Left cardiac atrium (tissue), 4 donors: ENCODE data around the gene GNG14. TPM values are rescaled to one million over a fixed set of nuclear protein-coding genes. Genes with fewer than 3 reads are reported as not detected.
"Not testable (repeated sequence)": the region's sequence is repeated elsewhere in the genome, so short reads cannot be mapped to it uniquely, and the experiment has no call there.

Source experiments
- ATAC-seq, 2 donors: fragments of 200-7000 bp; cut with Tn5 transposase; one replicate each; pipeline ENCODE4 v1.9.1; 2020; ENCODE audit warnings: mild to moderate bottlenecking in 2 of 2, moderate library complexity in 2 of 2
- DNase-seq: peaks from one replicate; pipeline ENCODE4 v3.0.0-alpha.2; 2020
- intact Hi-C, 2 donors: fragments of 100-400 bp; cut with DNase I; formaldehyde crosslinking; loops; one replicate each; pipeline versions ENCODE4 v1.14.1 to v1.15.1; 2022 to 2023
- long read RNA-seq: library from polyadenylated mRNA; unstranded; transcript quantifications from one replicate; pipeline ENCODE4 v2.0.0, GENCODE V29; 2021
- total RNA-seq, 2 donors: library from RNA; stranded (reverse); fragmentation: NEBNext Ultra II Directional; extraction: Animal tissue kit (Norgen Biotek cat#: 25700); gene quantifications; one replicate each; pipeline ENCODE4 v1.2.1, GENCODE V29; 2021
- donor health status: DM: no; HTN: yes; CAD: no.
- donor health status: DM: no; HTN: yes; CAD: no; lungs with severe emphysema.
- donor health status: DM: yes; HTN: yes; CAD: no.
- donor health status: Dilated cardiomyopathy.

The GNG14 gene
- total RNA-seq: not detected
- long read RNA-seq: 0 reads

DNA sequence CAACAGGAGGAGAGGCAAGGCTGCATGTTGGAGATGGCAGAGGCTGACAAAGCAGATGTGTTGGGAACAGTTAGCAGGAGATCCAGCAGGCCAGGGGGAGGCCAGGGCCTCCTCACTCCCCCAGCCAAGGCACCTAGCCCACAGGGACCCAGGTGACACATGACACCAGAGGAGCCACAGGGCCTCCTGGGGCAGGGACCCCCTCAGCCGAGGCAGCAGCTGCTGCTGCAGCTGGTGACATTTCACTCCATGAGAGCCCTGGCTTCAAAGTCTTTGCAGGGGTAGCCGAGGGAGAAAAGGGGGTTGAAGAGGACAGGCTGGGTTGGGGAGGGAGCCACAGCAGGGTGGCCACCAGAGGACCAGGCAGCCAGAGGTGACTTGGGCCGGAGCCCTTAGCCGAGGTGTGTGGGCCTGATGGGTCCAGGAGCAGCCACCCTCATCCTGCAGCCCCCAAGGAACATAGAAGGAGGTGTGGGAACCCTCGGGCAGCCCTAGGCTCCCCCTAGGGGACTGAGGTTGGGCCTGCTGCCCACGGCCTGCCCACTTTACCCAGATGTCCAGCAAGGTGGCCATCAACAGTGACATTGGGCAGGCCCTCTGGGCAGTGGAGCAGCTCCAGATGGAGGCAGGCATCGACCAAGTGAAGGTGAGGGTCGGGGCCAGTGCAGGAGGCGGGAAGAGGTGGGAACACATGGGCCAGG lies at the start of gene GNG14:
Gene GNG14 (plus strand): TSS at position 503 of the 701 bp plus-strand sequence. CDS start 51 bp downstream, at position 554.
- intact Hi-C loops: no loop called here
- no peak for DNase-seq
- no peak for ATAC-seq

DNA sequence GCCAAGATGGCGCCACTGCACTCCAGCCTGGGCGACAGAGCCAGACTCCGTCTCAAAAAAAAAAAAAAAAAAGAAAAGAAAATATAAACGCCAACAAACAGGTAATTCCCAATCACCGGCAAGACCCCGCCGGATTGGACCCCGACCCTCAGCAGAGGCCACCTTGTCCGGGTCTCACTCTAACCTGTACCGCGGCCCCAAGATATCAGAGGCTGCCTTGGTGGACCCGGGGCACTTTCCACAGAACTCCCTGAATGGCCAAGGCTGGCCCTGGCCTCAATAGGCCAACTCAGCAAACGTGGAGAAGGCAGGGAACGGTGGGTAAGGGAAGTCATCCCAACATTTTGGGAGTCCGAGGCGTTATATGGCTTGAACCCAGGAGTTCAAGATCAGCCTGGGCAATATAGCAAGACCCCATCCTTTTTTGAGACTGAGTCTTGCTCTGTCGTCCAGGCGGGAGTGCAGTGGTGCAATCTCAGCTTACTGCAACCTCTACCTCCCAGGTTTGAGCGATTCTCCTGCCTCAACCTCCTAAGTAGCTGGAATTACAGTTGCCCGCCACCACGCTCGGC lies 49.1 kb upstream of the GNG14 start:
- intact Hi-C loops: no loop called here
- DNase-seq (no peak), ATAC-seq (no peak)

DNA sequence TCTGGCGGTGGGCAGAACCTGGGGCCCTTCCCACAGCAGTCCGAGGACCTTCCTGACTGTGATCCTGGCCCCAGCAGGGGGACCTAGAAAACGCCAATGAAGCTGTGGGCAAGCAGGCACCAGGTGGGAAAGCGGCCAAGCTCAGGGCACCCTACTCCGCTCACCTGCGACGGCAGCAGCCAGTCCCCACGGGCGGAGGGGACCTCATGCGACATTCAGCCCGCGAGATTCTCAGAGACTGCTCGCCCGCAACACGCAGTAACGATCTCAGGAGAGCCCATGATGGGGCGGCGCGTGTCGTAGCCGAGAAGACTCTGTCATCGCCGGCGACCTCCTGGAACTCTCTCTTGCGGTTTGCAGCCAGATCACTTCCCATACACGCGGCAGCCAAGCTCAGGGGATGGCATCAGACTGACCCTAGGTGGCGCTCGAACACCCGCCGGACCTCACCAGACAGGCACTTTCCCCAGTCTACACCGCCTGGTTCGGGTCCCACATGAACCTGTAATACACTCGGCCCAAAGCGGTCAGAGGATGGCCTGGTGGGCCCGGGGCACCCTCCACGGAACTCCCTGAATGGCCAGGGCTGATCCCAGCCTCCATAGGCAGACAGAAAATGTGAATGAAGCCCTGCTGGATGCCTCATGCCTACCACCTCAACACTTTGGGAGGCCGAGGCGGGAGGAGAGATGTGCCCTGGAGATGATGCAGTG lies 47.7 kb upstream of the GNG14 start:
- peak; percentile 92 to 94 for ATAC-seq
- intact Hi-C loops: no loop called here

DNA sequence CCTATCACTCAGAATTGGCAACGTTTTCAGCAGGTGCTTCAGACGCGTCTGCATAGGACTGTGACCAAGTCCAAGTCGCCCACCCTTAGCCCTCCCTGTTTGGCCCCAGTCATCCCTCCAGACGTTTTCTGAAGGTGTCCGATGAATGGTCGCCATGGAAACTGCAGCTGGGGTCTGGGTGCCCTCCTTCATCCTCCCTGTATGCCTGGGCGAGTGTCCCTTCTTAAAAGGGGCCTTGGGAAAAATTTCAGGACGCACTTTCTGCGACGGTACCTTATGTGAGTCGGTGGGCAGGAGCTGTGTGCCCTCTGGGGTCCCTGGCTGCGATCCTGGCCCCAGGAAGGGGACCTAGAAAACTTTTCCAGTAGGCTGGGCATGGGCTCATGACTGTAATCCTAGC lies 46.3 kb upstream of the GNG14 start:
- no peak for ATAC-seq
- DNase-seq: no peak
- intact Hi-C loops: no loop called here

More for the DNA sequence above, 47.7 kb upstream of the GNG14 start:
- DNase-seq: peak; percentile 89

DNA sequence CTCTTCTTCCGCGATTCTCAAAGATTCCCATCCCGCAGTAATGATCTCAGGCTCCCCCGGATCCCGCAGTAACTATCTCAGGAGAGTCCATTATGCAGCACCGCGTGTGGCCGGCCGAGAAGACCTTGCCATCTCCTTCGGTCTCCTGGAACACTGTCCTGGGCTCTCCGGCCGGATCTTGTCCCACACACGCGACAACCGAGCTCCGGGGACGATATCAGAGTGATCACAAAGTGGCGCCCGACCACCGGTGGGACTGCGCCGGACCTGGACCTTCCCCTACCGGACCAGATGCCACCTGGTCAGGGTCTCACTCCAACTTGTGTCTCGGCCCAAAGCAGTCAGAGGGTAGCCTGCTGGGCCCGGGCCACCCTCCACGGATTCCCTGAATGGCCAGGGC lies 45.3 kb upstream of the GNG14 start:
- ATAC-seq (no peak), DNase-seq (no peak)
- intact Hi-C loops: no loop called here

DNA sequence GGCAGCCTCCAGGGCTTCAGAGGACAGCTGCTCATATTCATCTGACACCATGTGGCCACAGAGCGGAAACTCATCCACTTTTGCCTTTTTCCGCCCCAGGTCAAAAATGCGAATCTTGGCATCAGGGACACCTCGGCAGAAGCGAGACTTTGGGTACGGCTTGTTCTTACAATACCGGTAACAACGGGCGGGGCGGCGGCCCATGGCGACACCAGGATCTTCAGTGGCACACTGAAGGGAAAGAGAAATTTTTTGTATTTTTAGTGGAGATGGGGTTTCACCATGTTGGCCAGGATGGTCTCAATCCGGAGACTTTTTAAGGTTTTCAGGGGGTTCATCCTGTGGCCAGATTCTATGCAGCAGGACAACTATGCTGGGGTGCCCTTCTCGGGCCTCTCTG lies 44.1 kb upstream of the GNG14 start:
- ATAC-seq, DNase-seq: not testable (repeated sequence)

DNA sequence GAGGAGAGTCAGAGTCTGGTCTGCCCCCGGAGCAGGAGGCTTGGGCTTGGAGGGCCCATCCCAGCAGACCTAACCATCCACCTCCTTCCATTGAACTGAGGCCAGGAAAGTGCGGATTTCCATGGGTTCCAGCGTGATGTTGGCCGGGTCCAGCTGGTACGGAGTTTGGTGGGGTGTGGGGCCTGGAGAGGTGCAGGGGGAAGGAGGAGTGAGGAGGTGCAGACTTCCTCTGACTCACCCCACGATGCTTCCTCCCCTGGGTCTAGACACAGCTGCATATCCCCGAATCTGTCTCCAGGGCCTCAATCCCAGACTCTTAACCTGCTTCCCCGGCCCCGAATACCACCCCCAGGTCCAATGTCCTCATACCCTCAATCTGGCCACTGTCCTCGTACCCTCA lies 41.2 kb upstream of the GNG14 start:
- intact Hi-C loops: no loop called here
- ATAC-seq (no peak), DNase-seq (no peak)

More for the DNA sequence above, 44.1 kb upstream of the GNG14 start:
- intact Hi-C loops: not testable (repeated sequence)

DNA sequence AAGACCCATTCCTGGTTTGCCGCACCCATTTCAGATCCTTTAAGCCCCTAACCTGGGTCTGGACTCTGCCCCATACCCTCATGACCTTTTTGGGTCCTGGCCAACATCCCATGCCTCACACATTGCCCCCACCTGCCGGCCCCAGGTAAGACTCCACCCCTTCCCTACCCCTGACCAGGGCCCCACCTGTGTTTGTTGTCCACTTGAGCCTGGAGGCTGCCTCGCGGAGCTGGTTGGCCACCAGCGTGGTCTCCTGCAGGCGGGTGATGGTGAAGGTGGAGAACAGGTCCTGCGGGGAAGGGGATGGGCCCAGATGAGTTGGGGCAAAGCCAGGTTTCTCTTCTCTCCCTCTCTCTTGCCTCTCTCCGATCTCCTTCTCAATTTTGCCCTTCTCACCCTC lies 40.8 kb upstream of the GNG14 start:
- DNase-seq (no peak), ATAC-seq (no peak)
- intact Hi-C loops: no loop called here

DNA sequence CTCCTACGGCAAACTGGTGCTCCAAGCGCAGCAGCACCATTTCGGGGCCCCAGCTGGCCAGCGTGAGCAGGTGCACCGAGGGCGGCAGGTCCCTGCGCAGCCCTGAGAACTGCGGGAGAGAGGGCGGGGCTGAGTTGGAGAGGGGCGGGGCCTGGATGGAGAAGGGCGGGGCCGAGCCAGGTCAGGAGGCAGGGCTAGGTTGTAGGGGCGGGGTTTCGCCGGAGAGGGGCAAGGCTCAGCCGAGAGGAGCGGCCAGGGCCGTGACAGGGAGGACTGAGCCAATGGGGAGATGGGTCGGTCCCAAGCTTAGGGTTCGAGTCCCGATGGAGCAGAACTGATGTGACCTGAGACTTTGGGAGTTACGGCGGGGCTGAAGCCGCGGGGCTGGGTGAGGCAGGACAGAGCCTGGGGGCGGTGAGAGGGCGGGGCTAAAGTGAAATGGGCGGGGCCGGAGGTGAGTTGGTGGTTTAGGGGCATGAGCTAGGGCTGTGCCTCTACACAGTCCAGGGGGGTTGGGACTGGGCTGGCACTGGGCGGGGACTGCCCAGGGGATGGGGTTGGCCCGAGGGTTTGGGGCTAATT lies 40.2 kb upstream of the GNG14 start:
- DNase-seq (peak; percentile 75), ATAC-seq (peak; percentile 95)
- intact Hi-C loops: no loop called here

DNA sequence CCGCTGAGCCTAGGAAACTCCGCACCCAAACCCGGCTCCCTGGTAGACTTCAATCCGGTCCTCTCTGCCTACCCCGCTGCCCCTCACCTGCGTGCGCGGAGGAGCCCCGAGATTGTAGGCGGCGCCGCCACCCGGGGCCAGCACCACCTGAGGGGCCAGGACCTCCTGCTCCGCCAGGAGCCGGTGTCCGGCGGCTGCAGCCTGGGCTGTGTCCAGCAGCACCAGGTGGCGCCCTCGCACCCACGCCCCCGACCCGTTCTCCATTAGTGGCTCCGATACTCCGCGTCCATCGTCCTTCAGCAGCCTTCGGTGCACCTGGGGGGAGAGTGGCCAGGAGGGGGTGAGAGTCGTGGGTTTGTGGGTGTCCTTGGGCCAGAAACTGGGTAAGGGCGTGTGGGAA lies 39.7 kb upstream of the GNG14 start:
- DNase-seq (no peak), ATAC-seq (peak; percentile 61 to 72)
- intact Hi-C loops: no loop called here

DNA sequence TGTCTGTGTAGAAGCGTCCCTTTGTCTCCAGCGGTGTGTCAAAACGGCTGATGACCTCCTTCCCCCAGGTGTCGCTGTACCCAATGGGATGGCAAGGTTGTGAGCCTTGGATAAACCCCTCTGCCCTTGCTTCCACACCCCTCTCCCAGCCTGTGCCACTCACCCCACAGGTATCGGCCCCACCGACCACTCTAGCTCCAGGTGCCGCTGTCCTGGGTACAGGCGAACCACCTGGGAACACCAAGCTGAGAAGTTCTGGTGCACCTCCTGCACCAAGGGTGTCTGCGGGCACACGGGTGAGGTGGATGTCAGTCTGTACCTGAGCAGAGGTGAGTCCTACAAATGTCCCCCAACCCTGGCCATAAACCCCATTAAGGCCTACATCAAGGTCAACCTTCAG lies 37.9 kb upstream of the GNG14 start:
- DNase-seq (no peak), ATAC-seq (no peak)
- intact Hi-C loops: no loop called here

DNA sequence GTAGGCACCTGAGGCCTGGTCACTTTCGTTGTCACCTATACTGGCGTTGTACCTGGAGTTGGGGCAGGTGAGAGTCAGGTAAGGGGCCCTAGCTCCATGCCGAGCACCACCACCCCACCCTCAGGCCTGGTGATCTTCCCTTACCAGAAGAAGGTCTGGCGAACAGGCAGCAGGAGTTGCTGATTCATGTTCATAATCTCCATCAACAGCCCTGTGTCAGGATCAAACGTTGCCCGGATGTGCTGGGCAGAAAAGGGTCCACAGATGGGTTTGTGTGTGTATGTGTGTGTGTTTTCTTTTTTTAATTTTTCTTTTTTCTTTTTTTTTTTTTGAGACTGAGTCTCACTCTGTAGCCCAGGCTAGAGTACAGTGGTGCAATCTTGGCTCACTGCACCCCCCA lies 35.6 kb upstream of the GNG14 start:
- intact Hi-C loops: no loop called here
- DNase-seq (no peak), ATAC-seq (no peak)

DNA sequence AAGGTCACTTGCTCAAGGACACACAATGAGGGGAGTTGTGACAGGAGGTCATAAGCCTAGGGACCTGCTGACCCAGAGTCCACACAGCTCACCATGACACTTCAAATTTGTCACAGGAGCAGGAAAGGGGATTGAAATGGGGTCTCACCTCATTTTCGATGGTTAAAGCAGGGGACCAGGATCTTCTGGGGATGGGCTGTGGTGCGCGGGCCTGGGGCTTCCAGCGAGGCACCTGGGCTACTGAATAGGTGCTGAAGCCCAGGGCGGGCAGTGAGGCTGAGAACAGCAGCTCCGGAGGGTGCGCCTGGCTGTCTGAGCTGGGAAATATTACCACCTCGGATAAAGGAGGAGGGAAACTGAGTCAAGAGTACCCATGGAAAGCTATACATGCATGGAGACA lies 32.3 kb upstream of the GNG14 start:
- ATAC-seq: no peak
- DNase-seq: no peak
- intact Hi-C loops: no loop called here

DNA sequence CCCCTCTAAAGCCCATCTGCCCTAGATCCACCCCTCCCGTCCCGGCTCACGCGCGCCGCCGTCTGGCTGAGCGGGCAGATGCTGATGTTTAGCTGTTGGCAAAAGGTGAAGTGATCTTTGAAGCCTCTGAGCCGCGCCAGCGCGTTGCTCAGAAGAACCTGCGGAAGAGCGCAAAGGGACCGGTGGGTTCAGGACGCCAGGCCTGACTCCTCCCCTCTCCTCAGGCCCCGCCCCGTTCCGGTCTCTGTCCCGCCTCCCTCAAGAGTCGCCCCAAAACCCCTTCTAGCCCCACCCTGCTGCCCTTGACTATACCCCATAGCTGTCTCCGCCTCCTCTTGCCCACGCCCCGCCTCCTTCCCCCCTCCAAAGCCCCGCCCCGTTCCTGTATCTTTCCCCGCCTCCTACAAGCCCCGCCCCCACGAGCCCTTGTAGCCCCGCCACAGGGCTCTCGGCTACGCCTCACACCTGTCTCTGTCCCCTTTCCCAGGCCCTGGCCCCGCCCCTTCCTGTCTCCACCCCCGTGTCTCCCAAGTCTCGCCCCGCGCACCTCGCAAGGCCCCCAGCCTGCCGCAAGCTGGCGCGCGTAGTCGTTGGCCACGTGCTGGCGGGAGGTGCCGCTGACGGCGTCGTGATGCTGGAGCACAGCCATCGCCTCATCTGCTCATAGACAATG lies 30.8 kb upstream of the GNG14 start:
- DNase-seq: no peak
- peak; percentile 12 to 56 for ATAC-seq
- intact Hi-C loops: no loop called here

DNA sequence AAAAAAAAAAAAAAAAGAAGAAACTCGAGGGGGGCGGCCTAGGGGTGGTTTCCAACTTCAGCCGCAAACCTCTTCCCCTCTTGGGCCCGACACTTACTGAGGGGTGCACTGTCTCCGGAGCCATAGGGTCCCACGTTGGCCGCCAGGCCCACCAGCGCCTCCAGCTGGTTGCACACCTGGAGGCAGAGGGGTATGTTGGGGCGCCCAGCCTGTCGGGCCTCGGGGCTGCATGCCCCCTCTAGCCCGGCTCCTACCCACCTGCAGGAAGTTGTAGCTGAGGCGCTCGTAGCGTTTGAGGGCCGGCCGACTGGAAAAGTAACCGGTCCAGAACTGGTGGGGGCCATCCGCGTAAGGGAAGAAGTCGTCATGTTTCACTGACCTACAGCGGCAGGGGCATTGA lies 29.8 kb upstream of the GNG14 start:
- ATAC-seq (no peak), DNase-seq (no peak)
- intact Hi-C loops: no loop called here

DNA sequence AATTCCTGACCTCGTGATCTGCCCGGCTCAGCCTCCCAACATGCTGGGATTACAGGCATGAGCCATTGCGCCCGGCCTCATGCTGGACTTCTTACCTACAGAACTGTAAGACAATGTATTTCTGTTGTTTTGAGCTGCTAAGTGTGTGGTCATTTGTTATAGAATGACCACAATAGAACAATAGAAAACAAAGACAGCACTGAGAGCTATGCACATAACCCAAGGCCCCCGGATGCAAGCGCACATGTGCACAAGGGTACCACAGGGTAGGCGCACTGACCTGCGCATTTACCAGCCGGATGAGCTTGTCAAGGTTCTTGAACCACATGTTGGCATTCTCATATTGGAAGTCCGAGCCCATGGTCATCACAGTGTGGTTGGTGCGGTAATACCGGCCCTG lies 26.8 kb upstream of the GNG14 start:
- ATAC-seq (no peak), DNase-seq (no peak)
- intact Hi-C loops: loop anchor here in 1 of 2 donors (10.0 kb wide), 1 partner anchor 96 kb away; no protein-coding TSS in a partner anchor

DNA sequence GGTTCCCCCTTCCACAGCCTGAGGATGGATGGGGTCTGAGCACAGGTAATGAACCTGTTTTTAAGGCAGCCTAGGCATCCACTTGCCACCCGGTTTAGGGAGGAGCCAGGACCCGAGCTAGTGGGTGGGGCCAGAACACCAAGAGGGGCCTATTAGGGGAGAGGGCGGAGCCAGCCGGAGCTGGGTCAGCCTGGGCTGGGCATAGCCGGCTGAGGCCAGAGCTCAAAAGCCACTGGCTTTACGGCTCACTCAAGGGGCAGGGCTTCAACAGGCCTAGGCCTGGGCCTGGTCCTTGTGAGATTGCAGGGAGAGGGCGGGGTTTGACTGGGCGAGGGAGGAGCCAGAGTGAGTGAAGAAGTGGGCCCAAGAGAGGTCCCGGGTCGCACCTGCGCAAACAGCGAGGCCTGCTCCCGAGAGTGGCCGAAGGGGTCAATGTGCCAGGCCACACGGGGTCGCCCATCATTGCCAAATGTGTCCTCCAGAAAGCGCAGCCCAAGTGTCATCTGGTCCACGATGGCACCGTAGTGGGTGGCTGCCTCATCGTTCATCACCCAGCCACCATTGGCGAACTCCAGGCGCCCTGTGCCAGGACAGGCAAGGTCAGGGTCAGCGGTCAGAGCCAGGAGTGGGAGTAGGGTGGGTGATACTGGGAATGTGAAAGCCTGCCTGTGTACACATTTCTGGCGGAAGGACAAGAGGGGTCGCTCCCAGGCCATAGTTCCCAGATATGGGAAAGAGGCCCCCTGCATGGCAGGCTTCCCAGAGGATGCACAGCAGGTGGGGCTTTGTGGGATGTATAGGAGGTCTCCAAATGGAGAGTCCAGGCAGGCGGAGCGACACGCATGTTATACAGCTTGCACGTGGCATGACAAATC lies 23.2 kb upstream of the GNG14 start:
- DNase-seq (no peak), ATAC-seq (no peak)
- intact Hi-C loops: loop anchor here in 1 of 2 donors (10.0 kb wide), 1 partner anchor 100 kb away; no protein-coding TSS in a partner anchor

DNA sequence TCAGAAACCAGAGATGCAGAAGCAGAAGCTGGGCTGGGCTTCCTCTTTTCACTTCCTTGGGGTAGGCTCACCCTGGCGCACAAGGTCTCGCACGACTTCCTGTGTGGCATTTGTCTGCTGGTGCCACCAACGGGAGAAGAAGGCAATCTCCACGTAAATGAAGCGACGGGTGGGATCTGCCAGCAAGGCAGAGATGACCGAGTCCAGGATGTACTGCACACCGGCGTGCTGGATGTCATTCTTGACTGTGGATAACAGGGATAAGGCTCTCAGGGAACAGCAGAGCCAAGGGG lies 22.6 kb upstream of the GNG14 start:
- intact Hi-C loops: loop anchor here in 1 of 2 donors (10.0 kb wide), 1 partner anchor 100 kb away; no protein-coding TSS in a partner anchor

More for the DNA sequence above, 22.6 kb upstream of the GNG14 start:
- ATAC-seq (peak in 1 of 2 donors; percentile 4), DNase-seq (peak; percentile 64)
